HEK293 (cell line): ENCODE data around the gene CD46.

Experiments used
- CTCF ChIA-PET: fragments of 350-600 bp; formaldehyde crosslinking; extraction: SDS; loops from one replicate; lab custom pipeline; 2021; ENCODE audit warnings: antibody characterized with exemption; lab: Yijun Ruan, JAX
- POLR2A ChIA-PET: fragments of 300-600 bp; formaldehyde crosslinking; extraction: SDS; loops from one replicate; lab custom pipeline; 2020; ENCODE audit warnings: antibody characterized with exemption, inconsistent platforms; lab: Yijun Ruan, JAX
- H3K27ac ChIP-seq: fragments of 200-500 bp; sonication (Bioruptor generic); 2 replicates; pipeline ENCODE4 v1.5.1; 2014; ENCODE audit warnings: low read depth, low read length, control low read depth, inconsistent platforms; ENCODE audit errors: extremely low read depth
- H3K36me3 ChIP-seq, 2 experiments: fragments of 200-500 bp in 1 of 2; sonication (Bioruptor generic) in 1 of 2; 1 replicate in 1 of 2; 2 replicates in 1 of 2; pipeline ENCODE4 v1.5.1; 2014 to 2017; ENCODE audit warnings: inconsistent platforms in 2 of 2, low read length in 2 of 2; ENCODE audit not compliant: control insufficient read depth in 2 of 2, insufficient read depth in 1 of 2
- H3K4me1 ChIP-seq: fragments of 200-500 bp; sonication (Bioruptor generic); 2 replicates; pipeline ENCODE4 v1.5.1; 2014; ENCODE audit warnings: mild to moderate bottlenecking, low read length, inconsistent platforms; ENCODE audit not compliant: control insufficient read depth, insufficient read depth
- H3K4me3 ChIP-seq: 2 replicates; pipeline ENCODE4 v1.5.1; 2011; ENCODE audit warnings: low read depth, mild to moderate bottlenecking, control low read depth, low read length, moderate library complexity
- H3K9me3 ChIP-seq: fragments of 200-500 bp; sonication (Bioruptor generic); 2 replicates; pipeline ENCODE4 v1.5.1; 2014; ENCODE audit warnings: low read depth, low read length, inconsistent platforms; ENCODE audit not compliant: control insufficient read depth, insufficient read depth
- KLF17 ChIP-seq: fragments of 450-650 bp; formaldehyde crosslinking; IDR thresholded peaks from 2 replicates; pipeline ENCODE4 v1.5.1; 2016; ENCODE audit warnings: missing biosample characterization, missing genetic modification characterization
- MZF1 ChIP-seq: fragments of 450-650 bp; formaldehyde crosslinking; IDR thresholded peaks from 2 replicates; pipeline ENCODE4 v1.5.1; 2017; ENCODE audit warnings: missing biosample characterization, missing genetic modification characterization, borderline replicate concordance
- PRDM2 ChIP-seq: fragments of 450-650 bp; formaldehyde crosslinking; IDR thresholded peaks from 2 replicates; pipeline ENCODE4 v1.5.1; 2016; ENCODE audit warnings: missing biosample characterization, missing genetic modification characterization, borderline replicate concordance
- PRDM6 ChIP-seq: fragments of 450-650 bp; formaldehyde crosslinking; IDR thresholded peaks from 2 replicates; pipeline ENCODE4 v1.5.1; 2017; ENCODE audit warnings: missing biosample characterization, missing genetic modification characterization
- SETDB1 ChIP-seq: IDR thresholded peaks from one replicate; pipeline ENCODE4 v1.6.1; 2017; ENCODE audit warnings: mild to moderate bottlenecking, low read length, moderate library complexity, mixed read lengths; ENCODE audit not compliant: insufficient read length
- ZNF184 ChIP-seq: fragments of 450-650 bp; IDR thresholded peaks from 2 replicates; pipeline ENCODE4 v1.5.1; 2018; ENCODE audit warnings: missing biosample characterization, mild to moderate bottlenecking, missing genetic modification characterization
- ZNF311 ChIP-seq: fragments of 450-650 bp; formaldehyde crosslinking; IDR thresholded peaks from 2 replicates; pipeline ENCODE4 v1.5.1; 2017; ENCODE audit warnings: missing biosample characterization, missing genetic modification characterization, borderline replicate concordance
- ZNF394 ChIP-seq: fragments of 450-650 bp; formaldehyde crosslinking; IDR thresholded peaks from 2 replicates; pipeline ENCODE4 v1.5.1; 2016; ENCODE audit warnings: missing biosample characterization, missing genetic modification characterization, mild to moderate bottlenecking, moderate library complexity, borderline replicate concordance
- ZNF398 ChIP-seq: fragments of 450-650 bp; formaldehyde crosslinking; IDR thresholded peaks from 2 replicates; pipeline ENCODE4 v1.5.1; 2017; ENCODE audit warnings: missing biosample characterization, missing genetic modification characterization
- ZNF549 ChIP-seq: fragments of 450-650 bp; IDR thresholded peaks from 2 replicates; pipeline ENCODE4 v1.5.1; 2018; ENCODE audit warnings: missing biosample characterization, missing genetic modification characterization, mild to moderate bottlenecking, inconsistent platforms, moderate library complexity
- TF ChIP-seq, protein P1 (sequence below): fragments of 450-650 bp; formaldehyde crosslinking; IDR thresholded peaks from 2 replicates; pipeline ENCODE4 v1.5.1; 2016; ENCODE audit warnings: missing biosample characterization, missing genetic modification characterization, low read depth
- TF ChIP-seq, protein P2 (sequence below): fragments of 450-650 bp; formaldehyde crosslinking; IDR thresholded peaks from 2 replicates; pipeline ENCODE4 v1.5.1; 2016; ENCODE audit warnings: missing biosample characterization, missing genetic modification characterization
- TF ChIP-seq, protein P3 (sequence below): fragments of 450-650 bp; formaldehyde crosslinking; IDR thresholded peaks from 2 replicates; pipeline ENCODE4 v1.5.1; 2016; ENCODE audit warnings: missing biosample characterization, missing genetic modification characterization
- TF ChIP-seq, protein P4 (sequence below): fragments of 450-650 bp; formaldehyde crosslinking; conservative IDR thresholded peaks from 2 replicates; pipeline ENCODE4 v1.5.1; 2016; ENCODE audit warnings: low read depth, missing biosample characterization, missing genetic modification characterization

CD46 gene

DNA sequence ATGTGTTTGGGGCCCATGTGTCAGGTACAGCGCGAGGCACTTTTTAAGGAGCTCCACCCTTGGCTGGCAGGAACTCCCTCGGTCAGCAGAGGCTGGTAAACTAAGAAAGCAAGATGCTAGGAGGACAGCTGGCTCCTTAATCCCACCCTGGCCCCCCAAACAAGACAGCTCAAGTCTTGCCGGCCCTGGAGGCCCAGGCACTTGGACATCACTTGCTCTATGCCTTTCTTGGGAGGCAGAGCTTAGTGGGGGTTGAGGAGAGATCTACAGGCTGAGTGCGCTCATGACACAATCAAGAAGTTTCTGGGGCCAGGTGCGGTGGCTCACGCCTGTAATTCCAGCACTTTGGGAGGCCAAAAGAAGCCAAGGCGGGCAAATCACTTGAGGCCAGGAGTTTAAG is 80.9 kb downstream of the CD46 start (continued):
- TF ChIP-seq ZNF394 (tag by site-specific recombination) = no peak
- TF ChIP-seq, protein P1, sequence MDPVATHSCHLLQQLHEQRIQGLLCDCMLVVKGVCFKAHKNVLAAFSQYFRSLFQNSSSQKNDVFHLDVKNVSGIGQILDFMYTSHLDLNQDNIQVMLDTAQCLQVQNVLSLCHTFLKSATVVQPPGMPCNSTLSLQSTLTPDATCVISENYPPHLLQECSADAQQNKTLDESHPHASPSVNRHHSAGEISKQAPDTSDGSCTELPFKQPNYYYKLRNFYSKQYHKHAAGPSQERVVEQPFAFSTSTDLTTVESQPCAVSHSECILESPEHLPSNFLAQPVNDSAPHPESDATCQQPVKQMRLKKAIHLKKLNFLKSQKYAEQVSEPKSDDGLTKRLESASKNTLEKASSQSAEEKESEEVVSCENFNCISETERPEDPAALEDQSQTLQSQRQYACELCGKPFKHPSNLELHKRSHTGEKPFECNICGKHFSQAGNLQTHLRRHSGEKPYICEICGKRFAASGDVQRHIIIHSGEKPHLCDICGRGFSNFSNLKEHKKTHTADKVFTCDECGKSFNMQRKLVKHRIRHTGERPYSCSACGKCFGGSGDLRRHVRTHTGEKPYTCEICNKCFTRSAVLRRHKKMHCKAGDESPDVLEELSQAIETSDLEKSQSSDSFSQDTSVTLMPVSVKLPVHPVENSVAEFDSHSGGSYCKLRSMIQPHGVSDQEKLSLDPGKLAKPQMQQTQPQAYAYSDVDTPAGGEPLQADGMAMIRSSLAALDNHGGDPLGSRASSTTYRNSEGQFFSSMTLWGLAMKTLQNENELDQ (tag by site-specific recombination) = no peak
- TF ChIP-seq ZNF398 (tag by site-specific recombination) = no peak
- no peak for TF ChIP-seq PRDM2
- TF ChIP-seq, protein P2, sequence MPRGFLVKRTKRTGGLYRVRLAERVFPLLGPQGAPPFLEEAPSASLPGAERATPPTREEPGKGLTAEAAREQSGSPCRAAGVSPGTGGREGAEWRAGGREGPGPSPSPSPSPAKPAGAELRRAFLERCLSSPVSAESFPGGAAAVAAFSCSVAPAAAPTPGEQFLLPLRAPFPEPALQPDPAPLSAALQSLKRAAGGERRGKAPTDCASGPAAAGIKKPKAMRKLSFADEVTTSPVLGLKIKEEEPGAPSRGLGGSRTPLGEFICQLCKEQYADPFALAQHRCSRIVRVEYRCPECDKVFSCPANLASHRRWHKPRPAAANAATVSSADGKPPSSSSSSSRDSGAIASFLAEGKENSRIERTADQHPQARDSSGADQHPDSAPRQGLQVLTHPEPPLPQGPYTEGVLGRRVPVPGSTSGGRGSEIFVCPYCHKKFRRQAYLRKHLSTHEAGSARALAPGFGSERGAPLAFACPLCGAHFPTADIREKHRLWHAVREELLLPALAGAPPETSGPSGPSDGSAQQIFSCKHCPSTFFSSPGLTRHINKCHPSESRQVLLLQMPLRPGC (tag by site-specific recombination) = no peak
- TF ChIP-seq MZF1 (tag by site-specific recombination) = no peak

- no peaks in the 10 kb centered on the region for H3K9me3 ChIP-seq
- peaks cover 0 to 20% of the 10 kb centered on the region in 2 experiments; a peak in 1 of 3 replicates for H3K36me3 ChIP-seq
- H3K27ac ChIP-seq = no peak overlapping the region
- CTCF ChIA-PET = interaction anchor here (0.6 to 6.1 kb wide), 4 partner anchors 36 to 1315 kb away, joined by 3 to 27 read pairs (median 4); no protein-coding TSS in a partner anchor
- no peak overlapping the region for H3K4me3 ChIP-seq
- H3K4me1 ChIP-seq = no peaks in the 10 kb centered on the region
- POLR2A ChIA-PET = no interaction called here
- TF ChIP-seq, protein P3, sequence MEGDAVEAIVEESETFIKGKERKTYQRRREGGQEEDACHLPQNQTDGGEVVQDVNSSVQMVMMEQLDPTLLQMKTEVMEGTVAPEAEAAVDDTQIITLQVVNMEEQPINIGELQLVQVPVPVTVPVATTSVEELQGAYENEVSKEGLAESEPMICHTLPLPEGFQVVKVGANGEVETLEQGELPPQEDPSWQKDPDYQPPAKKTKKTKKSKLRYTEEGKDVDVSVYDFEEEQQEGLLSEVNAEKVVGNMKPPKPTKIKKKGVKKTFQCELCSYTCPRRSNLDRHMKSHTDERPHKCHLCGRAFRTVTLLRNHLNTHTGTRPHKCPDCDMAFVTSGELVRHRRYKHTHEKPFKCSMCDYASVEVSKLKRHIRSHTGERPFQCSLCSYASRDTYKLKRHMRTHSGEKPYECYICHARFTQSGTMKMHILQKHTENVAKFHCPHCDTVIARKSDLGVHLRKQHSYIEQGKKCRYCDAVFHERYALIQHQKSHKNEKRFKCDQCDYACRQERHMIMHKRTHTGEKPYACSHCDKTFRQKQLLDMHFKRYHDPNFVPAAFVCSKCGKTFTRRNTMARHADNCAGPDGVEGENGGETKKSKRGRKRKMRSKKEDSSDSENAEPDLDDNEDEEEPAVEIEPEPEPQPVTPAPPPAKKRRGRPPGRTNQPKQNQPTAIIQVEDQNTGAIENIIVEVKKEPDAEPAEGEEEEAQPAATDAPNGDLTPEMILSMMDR (tag by site-specific recombination) = no peak
- TF ChIP-seq, protein P4, sequence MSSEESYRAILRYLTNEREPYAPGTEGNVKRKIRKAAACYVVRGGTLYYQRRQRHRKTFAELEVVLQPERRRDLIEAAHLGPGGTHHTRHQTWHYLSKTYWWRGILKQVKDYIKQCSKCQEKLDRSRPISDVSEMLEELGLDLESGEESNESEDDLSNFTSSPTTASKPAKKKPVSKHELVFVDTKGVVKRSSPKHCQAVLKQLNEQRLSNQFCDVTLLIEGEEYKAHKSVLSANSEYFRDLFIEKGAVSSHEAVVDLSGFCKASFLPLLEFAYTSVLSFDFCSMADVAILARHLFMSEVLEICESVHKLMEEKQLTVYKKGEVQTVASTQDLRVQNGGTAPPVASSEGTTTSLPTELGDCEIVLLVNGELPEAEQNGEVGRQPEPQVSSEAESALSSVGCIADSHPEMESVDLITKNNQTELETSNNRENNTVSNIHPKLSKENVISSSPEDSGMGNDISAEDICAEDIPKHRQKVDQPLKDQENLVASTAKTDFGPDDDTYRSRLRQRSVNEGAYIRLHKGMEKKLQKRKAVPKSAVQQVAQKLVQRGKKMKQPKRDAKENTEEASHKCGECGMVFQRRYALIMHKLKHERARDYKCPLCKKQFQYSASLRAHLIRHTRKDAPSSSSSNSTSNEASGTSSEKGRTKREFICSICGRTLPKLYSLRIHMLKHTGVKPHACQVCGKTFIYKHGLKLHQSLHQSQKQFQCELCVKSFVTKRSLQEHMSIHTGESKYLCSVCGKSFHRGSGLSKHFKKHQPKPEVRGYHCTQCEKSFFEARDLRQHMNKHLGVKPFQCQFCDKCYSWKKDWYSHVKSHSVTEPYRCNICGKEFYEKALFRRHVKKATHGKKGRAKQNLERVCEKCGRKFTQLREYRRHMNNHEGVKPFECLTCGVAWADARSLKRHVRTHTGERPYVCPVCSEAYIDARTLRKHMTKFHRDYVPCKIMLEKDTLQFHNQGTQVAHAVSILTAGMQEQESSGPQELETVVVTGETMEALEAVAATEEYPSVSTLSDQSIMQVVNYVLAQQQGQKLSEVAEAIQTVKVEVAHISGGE = no peak
- TF ChIP-seq ZNF184 (tag by site-specific recombination) (no peak), SETDB1 (no peak), PRDM6 (tag by site-specific recombination) (no peak), ZNF549 (tag by site-specific recombination) (no peak), ZNF311 (tag by site-specific recombination) (no peak), KLF17 (tag by site-specific recombination) (no peak)
Observed at GRCh38 chr1:207833381-207833780, 81.5 kb downstream of the CD46 start.
